ENCODE data around the gene TRDN.

DNA sequence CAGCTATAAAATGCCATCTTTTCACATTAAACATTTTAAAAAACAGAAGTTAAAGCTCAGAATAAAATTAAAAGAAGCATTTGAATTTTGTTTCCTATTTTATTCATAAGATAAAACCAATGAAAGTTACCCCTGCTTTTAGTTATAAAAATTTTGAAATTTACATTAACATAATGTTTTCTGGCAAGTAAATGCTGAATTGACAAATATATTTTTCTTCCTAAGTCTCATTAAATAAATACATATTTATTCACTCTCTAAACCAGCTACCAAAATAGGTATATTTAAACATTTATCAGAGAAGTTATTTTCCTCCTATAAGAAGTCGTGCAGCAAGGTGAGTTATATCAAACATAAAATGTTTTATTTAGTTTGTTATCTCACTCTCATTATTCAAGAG lies 213.6 kb downstream of the TRDN start:
- TF ChIP-seq POLR2AphosphoS5 (IDR thresholded peaks at IDR 0.05) (no peak), POLR2A (IDR thresholded peaks at IDR 0.05) (no peak), CTCF (IDR thresholded peaks at IDR 0.05) (no peak)
